DMS153 treated with DMSO at 0.1 percent for 48 hours (cell line): ENCODE results near the gene KAT7.

ENCODE experiments used
- DNase-seq: peaks from one replicate; lab custom pipeline; 2025; ENCODE audit not compliant: unreplicated experiment; lab: John Stamatoyannopoulos, UW

KAT7 gene

GRCh38 chr17:49866882-49867413 lies 78.5 kb downstream of the KAT7 start:
- DNase-seq: no peak

- no peak for DNase-seq
Observed at GRCh38 chr17:49869038-49869374, 80.5 kb downstream of the KAT7 start.

DNA sequence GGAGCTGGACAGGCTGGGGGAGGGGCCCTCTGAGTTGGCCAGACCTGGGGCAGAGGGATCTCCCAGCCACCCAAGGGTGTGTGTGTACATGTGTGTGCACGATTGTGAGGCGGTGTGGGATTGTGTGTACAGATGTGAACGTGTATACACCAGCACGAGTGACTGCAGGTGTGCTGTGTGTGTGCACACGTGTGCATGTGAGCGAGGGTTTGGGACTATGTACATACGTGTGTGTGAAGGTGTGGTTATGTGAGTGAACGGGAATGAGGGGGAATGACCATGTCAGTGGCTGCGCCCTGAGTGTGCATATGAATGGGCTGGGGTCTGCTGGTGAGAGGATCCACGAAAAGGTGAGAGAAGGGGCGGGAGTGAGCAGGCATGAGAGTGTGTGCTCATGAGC lies 81.8 kb downstream of the KAT7 start:
- no peak for DNase-seq

- DNase-seq: no peak
Observed at GRCh38 chr17:49871211-49871610, 82.7 kb downstream of the KAT7 start.

DNA sequence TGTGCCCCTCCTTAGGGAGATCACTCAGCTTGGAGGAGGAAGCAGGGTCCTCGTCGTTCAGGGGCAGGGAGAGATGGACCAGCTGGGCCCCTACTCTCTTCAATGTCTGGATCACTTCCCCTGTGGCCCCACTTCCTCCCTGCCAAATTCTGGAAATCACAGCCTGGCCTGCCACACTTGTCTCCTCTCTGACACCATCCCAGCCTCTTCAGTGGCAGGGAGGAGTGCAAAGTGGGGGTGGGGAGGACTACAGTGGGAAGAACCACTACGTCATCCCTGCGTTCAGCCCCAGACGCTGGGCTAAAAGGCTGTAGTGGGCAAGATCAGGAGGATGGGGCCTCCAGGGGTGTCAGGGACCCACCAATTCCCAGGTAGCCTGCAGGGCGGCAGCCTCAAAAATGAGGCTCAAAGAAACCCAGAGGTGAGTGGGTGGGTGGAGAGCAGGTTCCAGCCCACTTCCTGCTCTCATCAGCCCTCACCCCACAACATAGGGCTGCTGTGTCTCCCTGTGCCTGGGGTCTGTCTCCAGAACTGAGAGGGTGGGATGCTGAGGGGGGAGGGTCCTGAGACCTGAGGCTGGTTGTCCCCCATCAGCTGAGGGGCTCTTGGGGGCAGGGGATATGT lies 84.4 kb downstream of the KAT7 start:
- DNase-seq: no peak

DNA sequence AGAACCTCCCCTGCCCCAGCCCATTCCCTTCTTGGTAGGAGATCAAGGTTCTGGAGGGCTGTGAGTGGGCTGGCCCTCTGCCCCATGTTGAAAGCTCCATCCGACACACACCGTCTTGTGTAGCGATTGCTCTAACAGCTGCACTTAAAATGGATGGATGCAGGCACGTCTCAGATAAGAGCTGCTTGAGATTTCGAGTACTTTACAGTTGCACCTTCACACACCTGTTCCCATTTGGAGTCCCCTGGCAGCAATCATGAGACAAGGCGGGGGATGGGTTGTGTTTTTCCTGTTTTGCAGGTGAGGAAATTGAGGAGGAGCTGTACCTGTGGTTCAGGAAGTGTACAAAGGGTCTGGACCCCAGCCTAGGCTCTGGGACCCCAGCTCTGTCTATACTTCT lies 85.0 kb downstream of the KAT7 start:
- DNase-seq: peak; percentile 54

GRCh38 chr17:49873926-49874325 lies 85.4 kb downstream of the KAT7 start:
- no peak for DNase-seq

DNA sequence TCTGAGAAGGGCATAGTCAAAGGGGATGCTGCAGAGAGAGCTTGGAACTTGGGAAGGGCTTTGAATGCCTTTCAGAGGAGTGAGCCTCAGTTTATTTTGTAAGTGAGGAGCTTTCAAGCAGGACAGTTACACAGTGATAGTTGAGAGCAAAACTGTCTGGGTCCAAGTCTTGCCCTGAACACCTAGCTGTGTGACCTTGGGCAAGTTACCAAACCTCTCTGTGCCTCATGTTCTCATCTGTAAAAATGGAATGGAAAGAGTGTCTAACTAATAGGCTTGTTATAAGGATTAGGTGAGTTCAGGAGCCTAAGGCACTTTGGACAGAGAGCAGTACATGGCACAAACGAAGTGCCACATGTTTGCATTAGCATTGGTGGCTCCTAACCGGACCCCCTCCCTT lies 86.4 kb downstream of the KAT7 start:
- DNase-seq: no peak

GRCh38 chr17:49875685-49876084 lies 87.2 kb downstream of the KAT7 start:
- DNase-seq: no peak

GRCh38 chr17:49878931-49879904 lies 90.7 kb downstream of the KAT7 start:
- DNase-seq: no peak

DNA sequence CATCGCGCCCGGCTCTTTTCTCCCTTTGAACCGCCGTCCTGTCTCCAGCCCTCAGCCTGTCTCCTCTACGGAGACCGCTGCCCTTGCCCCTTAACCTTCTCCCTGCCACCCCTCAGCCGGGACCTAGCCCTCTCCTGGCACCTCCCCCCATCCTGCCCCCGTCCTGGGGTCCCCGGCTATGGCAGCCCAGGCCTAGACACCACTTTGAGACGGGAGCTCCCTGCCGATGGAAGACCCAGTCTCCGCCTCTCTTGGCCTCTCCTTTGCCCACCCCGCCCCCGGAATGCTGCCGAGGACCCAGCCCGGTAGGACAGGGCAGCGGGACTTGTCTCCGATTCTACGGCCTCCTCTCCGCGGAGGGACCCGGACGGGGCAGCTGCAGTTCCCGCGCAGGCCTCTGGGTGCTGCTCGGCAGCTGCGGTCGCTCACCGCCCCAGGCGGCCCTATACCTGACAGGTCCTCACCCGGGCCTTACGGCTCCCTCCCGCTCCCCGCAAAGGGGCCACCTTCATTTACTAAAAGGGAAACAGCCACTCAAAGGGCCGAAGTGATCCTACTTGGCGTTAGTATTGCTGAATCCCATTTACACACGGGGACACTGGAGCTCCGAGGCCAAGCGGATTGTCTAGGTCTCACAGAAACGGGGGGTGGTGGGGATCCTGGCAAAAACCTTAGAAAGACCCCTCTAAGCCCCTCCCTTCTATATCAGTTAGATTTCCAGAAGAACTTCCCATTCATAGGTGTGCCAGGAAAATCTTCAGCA lies 92.0 kb downstream of the KAT7 start:
- DNase-seq: peak; percentile 28

- DNase-seq: no peak
Observed at GRCh38 chr17:49881054-49881402, 92.5 kb downstream of the KAT7 start.

DNA sequence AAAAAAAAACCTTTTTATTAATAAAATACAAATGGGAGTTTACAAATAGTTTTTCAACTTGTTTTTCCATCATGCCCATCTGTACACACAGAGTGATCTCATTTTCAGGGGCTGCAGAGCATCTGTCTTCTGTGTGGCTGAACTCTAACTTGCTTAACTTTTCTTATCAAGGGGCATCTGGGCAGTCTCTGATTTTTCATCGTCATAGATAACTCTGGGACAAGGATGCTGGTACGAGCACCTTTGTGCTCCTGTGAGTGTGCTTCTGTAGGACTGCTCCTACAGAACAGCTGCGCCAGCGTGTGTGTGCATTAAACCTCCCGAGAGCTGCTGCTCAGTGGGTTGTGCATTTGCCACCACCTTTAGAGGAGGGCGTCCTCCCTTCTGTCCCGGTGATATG lies 94.0 kb downstream of the KAT7 start:
- DNase-seq: no peak
